ENCODE data around the gene ZBTB8A.
"Not testable (repeated sequence)": the region's sequence is repeated elsewhere in the genome, so short reads cannot be mapped to it uniquely, and the experiment has no call there.

ZBTB8A gene

GRCh38 chr1:32536764-32537163 lies 2.5 kb upstream of the ZBTB8A start:
- no peak for DNase-seq (ENCODE audit: low read depth)

GRCh38 chr1:32539584-32540571 lies 651 bp downstream of the ZBTB8A start:
- no peak for DNase-seq (ENCODE audit: low read depth)

GRCh38 chr1:32540605-32541004 lies 1.4 kb downstream of the ZBTB8A start:
- DNase-seq (ENCODE audit: low read depth), result no peak

GRCh38 chr1:32541064-32541566 lies 1.9 kb downstream of the ZBTB8A start:
- DNase-seq (ENCODE audit: low read depth), result no peak

- no peak for DNase-seq (ENCODE audit: low read depth)
Measured at GRCh38 chr1:32546611-32547010, 7.4 kb downstream of the ZBTB8A start.

GRCh38 chr1:32549616-32550015 lies 10.4 kb downstream of the ZBTB8A start:
- no peak for DNase-seq (ENCODE audit: low read depth)

GRCh38 chr1:32554288-32554687 lies 15.1 kb downstream of the ZBTB8A start:
- no peak for DNase-seq (ENCODE audit: low read depth)

GRCh38 chr1:32557035-32557434 lies 17.8 kb downstream of the ZBTB8A start:
- DNase-seq (ENCODE audit: low read depth), result not testable (repeated sequence)

- no peak for DNase-seq (ENCODE audit: low read depth)
Measured at GRCh38 chr1:32557812-32558211, 18.6 kb downstream of the ZBTB8A start.

GRCh38 chr1:32568929-32569328 lies 29.7 kb downstream of the ZBTB8A start:
- DNase-seq (ENCODE audit: low read depth), result no peak

GRCh38 chr1:32580348-32581017 lies 41.3 kb downstream of the ZBTB8A start:
- no peak for DNase-seq (ENCODE audit: low read depth)

- DNase-seq (ENCODE audit: low read depth), result no peak
Measured at GRCh38 chr1:32592943-32593342, 53.7 kb downstream of the ZBTB8A start.

GRCh38 chr1:32600034-32600433 lies 60.8 kb downstream of the ZBTB8A start:
- no peak for DNase-seq (ENCODE audit: low read depth)

- DNase-seq (ENCODE audit: low read depth), result no peak
Measured at GRCh38 chr1:32605711-32606424, 66.6 kb downstream of the ZBTB8A start.

- no peak for DNase-seq (ENCODE audit: low read depth)
Measured at GRCh38 chr1:32606565-32607371, 67.5 kb downstream of the ZBTB8A start.

- no peak for DNase-seq (ENCODE audit: low read depth)
Measured at GRCh38 chr1:32609180-32609579, 70.0 kb downstream of the ZBTB8A start.

GRCh38 chr1:32611859-32612188 lies 72.6 kb downstream of the ZBTB8A start:
- DNase-seq (ENCODE audit: low read depth), result no peak

- DNase-seq (ENCODE audit: low read depth), result peak; percentile 17
Measured at GRCh38 chr1:32612189-32612881, 73.1 kb downstream of the ZBTB8A start.

- DNase-seq (ENCODE audit: low read depth), result no peak
Measured at GRCh38 chr1:32613472-32613871, 74.2 kb downstream of the ZBTB8A start.

- no peak for DNase-seq (ENCODE audit: low read depth)
Measured at GRCh38 chr1:32618673-32619221, 79.5 kb downstream of the ZBTB8A start.

Data from T follicular helper cell (primary cell).